MCF 10A (cell line): ENCODE data around the gene PANK1. TPM values are rescaled to one million over a fixed set of nuclear protein-coding genes. Genes with fewer than 3 reads are reported as not detected.

Source experiments
- BruUV-seq: library from RNA; stranded (reverse); fragments of 400-500 nt; replicated peaks from 2 replicates; lab custom pipeline; 2021; lab: Mats Ljungman, UMichigan
- CTCF ChIA-PET: fragments of 300-600 bp; sonication (Branson Sonifier 250); formaldehyde crosslinking; extraction: SDS; loops from one replicate; lab custom pipeline; 2021; ENCODE audit warnings: antibody characterized with exemption, inconsistent platforms; lab: Yijun Ruan, JAX
- POLR2A ChIA-PET: fragments of 300-600, 350-650 bp; sonication (Branson Sonifier 250); formaldehyde crosslinking; extraction: SDS; loops from one replicate; lab custom pipeline; 2020; ENCODE audit warnings: antibody characterized with exemption, inconsistent platforms; lab: Yijun Ruan, JAX
- DNase-seq: peaks from one replicate; pipeline ENCODE4 v3.0.0-alpha.2; 2018; ENCODE audit not compliant: unreplicated experiment
- H3K27ac Mint-ChIP-seq: one replicate; pipeline ENCODE4 v1.8.0; 2022; ENCODE audit warnings: mild to moderate bottlenecking, low read depth, mixed read lengths; ENCODE audit not compliant: unreplicated experiment
- H3K27me3 Mint-ChIP-seq: one replicate; pipeline ENCODE4 v1.8.0; 2022; ENCODE audit warnings: mixed read lengths; ENCODE audit not compliant: insufficient read depth, unreplicated experiment
- H3K36me3 Mint-ChIP-seq: one replicate; pipeline ENCODE4 v1.8.0; 2022; ENCODE audit warnings: mild to moderate bottlenecking, moderate library complexity, mixed read lengths; ENCODE audit not compliant: insufficient read depth, unreplicated experiment
- H3K4me1 Mint-ChIP-seq: one replicate; pipeline ENCODE4 v1.8.0; 2022; ENCODE audit warnings: mixed read lengths; ENCODE audit not compliant: insufficient read depth, unreplicated experiment
- H3K4me3 Mint-ChIP-seq: one replicate; pipeline ENCODE4 v1.8.0; 2022; ENCODE audit warnings: mild to moderate bottlenecking, moderate library complexity, mixed read lengths; ENCODE audit not compliant: unreplicated experiment
- H3K9me3 Mint-ChIP-seq: one replicate; pipeline ENCODE4 v1.8.0; 2022; ENCODE audit warnings: mixed read lengths; ENCODE audit not compliant: unreplicated experiment
- CTCF ChIP-seq: fragments of 200-600 bp; IDR thresholded peaks from one replicate; pipeline ENCODE4 v1.8.0; 2022; ENCODE audit warnings: antibody characterized with exemption, mild to moderate bottlenecking; ENCODE audit not compliant: unreplicated experiment
- intact Hi-C: fragments of 100-400 bp; cut with micrococcal nuclease; formaldehyde crosslinking; loops from 2 replicates; pipeline ENCODE4 v1.14.1; 2022
- total RNA-seq: library from RNA; stranded (reverse); gene quantifications from 2 replicates; pipeline ENCODE4 v1.2.3, GENCODE V29; 2022

PANK1 gene
- total RNA-seq, 1 experiment from 2014 or later = 4.7 TPM

- POLR2A ChIA-PET = interaction anchor here (0.8 to 6.9 kb wide), 16 partner anchors 9 to 302 kb away, joined by 3 to 48 read pairs (median 4); partner anchors contain the start of gene LIPA
- no TSS peak for BruUV-seq
- intact Hi-C loops = no loop called here
- H3K36me3 Mint-ChIP-seq = no peaks in the 10 kb centered on the region
- TF ChIP-seq CTCF = no peak
- CTCF ChIA-PET = interaction anchor here (0.7 to 4.9 kb wide), 5 partner anchors 9 to 135 kb away, joined by 3 to 28 read pairs (median 3); no protein-coding TSS in a partner anchor
- H3K9me3 Mint-ChIP-seq = no peaks in the 10 kb centered on the region
- peaks cover 47% of the 10 kb centered on the region for H3K4me1 Mint-ChIP-seq
- peak; percentile 84 for DNase-seq
- H3K4me3 Mint-ChIP-seq = no peak overlapping the region
- H3K27ac Mint-ChIP-seq = peak overlapping the region; percentile 90
- no peaks in the 10 kb centered on the region for H3K27me3 Mint-ChIP-seq
Observed at GRCh38 chr10:89553064-89553734, 91.8 kb downstream of the PANK1 start.

- no peak overlapping the region for H3K4me3 Mint-ChIP-seq
- no peak for DNase-seq
- H3K4me1 Mint-ChIP-seq = peaks cover 47% of the 10 kb centered on the region
- intact Hi-C loops = no loop called here
- H3K36me3 Mint-ChIP-seq = no peaks in the 10 kb centered on the region
- ChIA-PET POLR2A (interaction anchor here (1.4 to 6.9 kb wide), 8 partner anchors 19 to 301 kb away, joined by 4 to 48 read pairs (median 9); partner anchors contain the start of gene LIPA), CTCF (interaction anchor here (0.8 to 4.9 kb wide), 3 partner anchors 86 to 129 kb away, joined by 3 to 28 read pairs (median 3); no protein-coding TSS in a partner anchor)
- BruUV-seq = no TSS peak
- H3K27me3 Mint-ChIP-seq = no peaks in the 10 kb centered on the region
- no peak overlapping the region for H3K27ac Mint-ChIP-seq
- no peaks in the 10 kb centered on the region for H3K9me3 Mint-ChIP-seq
- TF ChIP-seq CTCF = no peak
Observed at GRCh38 chr10:89552213-89552612, 92.8 kb downstream of the PANK1 start.

- no peak for TF ChIP-seq CTCF
- H3K27me3 Mint-ChIP-seq = no peaks in the 10 kb centered on the region
- peaks cover 37% of the 10 kb centered on the region for H3K4me1 Mint-ChIP-seq
- POLR2A ChIA-PET = interaction anchor here (0.7 to 6.9 kb wide), 6 partner anchors 18 to 121 kb away, joined by 3 to 48 read pairs (median 14); no protein-coding TSS in a partner anchor
- CTCF ChIA-PET = interaction anchor here (1.9 to 4.9 kb wide), 2 partner anchors 12 to 84 kb away, joined by 7 to 28 read pairs; no protein-coding TSS in a partner anchor
- intact Hi-C loops = no loop called here
- peak; percentile 47 for DNase-seq
- no peaks in the 10 kb centered on the region for H3K36me3 Mint-ChIP-seq
- no peak overlapping the region for H3K27ac Mint-ChIP-seq
- BruUV-seq = no TSS peak
- H3K4me3 Mint-ChIP-seq = no peak overlapping the region
- H3K9me3 Mint-ChIP-seq = no peaks in the 10 kb centered on the region
Observed at GRCh38 chr10:89550509-89550908, 94.5 kb downstream of the PANK1 start.

GRCh38 chr10:89549510-89549909 lies 95.5 kb downstream of the PANK1 start:
- CTCF ChIA-PET = interaction anchor here (1.5 to 1.9 kb wide), 2 partner anchors 13 to 83 kb away, joined by 6 to 7 read pairs; no protein-coding TSS in a partner anchor
- H3K27me3 Mint-ChIP-seq = no peaks in the 10 kb centered on the region
- no peak for TF ChIP-seq CTCF
- H3K27ac Mint-ChIP-seq = peak overlapping the region; percentile 24
- peaks cover 35% of the 10 kb centered on the region for H3K4me1 Mint-ChIP-seq
- H3K9me3 Mint-ChIP-seq = no peaks in the 10 kb centered on the region
- POLR2A ChIA-PET = interaction anchor here (0.6 to 6.9 kb wide), 11 partner anchors 17 to 298 kb away, joined by 3 to 48 read pairs (median 3); partner anchors contain the start of gene LIPA
- H3K4me3 Mint-ChIP-seq = no peak overlapping the region
- intact Hi-C loops = loop anchor here (5.0 kb wide), 1 partner anchor 57 kb away; no protein-coding TSS in a partner anchor
- peak; percentile 22 for DNase-seq
- no TSS peak for BruUV-seq
- H3K36me3 Mint-ChIP-seq = no peaks in the 10 kb centered on the region
